ENCODE results near the gene GNL2. TPM values are rescaled to one million over a fixed set of nuclear protein-coding genes. Genes with fewer than 3 reads are reported as not detected.

Gene GNL2
- total RNA-seq, 1 experiment from 2014 or later = 133 TPM

DNA sequence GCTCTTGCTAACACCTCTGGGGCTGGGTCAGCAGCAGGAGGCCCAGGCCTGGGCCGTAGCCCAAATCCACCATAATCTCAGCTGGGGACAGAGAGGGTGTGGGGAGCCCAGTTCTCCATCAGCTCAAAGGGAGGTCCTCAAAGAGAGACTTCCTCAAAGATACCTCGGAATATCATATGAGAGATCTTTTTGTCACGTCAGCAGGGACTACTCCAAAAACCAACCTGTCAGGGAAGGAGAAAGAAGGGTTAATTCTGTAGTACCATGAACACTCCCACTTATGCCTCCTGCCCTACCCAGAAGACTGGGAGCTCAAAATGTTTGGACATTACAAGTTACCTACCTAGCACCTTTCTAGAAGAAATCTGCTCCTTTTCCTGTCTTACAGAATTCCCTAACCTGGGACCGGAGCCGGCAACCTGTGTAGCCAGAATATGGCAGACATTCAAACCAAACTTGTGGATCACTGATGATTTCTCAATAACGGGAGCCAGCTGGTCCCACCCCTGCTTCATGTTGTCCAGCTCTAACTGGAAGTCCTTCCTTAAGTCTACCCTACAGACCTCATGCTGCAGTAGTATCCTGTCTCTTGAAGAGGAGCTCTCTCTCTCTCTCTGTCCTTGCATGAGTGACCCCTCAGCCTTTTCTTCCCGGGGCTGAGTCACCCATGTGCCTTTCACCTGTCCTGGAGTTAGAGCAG is 34.1 kb upstream of the GNL2 start:
- Mint-ChIP-seq H3K4me1 (ENCODE audit: insufficient read depth, unreplicated experiment) (peaks cover 4% of the 10 kb centered on the region), H3K4me3 (ENCODE audit: unreplicated experiment) (no peak overlapping the region), H3K27ac (ENCODE audit: low read depth, unreplicated experiment) (no peak overlapping the region), H3K9me3 (ENCODE audit: unreplicated experiment) (no peaks in the 10 kb centered on the region), H3K27me3 (ENCODE audit: insufficient read depth, unreplicated experiment) (peaks cover 80% of the 10 kb centered on the region), H3K36me3 (ENCODE audit: insufficient read depth, unreplicated experiment) (no peaks in the 10 kb centered on the region)
- ChIA-PET CTCF (interaction anchor here (0.5 to 1.3 kb wide), 5 partner anchors 14 to 882 kb away, joined by 3 to 4 read pairs (median 3); no protein-coding TSS in a partner anchor), POLR2A (no interaction called here)
- DNase-seq (ENCODE audit: unreplicated experiment) = peak; percentile 9
- no TSS peak for BruUV-seq (replicated peaks)
- TF ChIP-seq, protein P1, sequence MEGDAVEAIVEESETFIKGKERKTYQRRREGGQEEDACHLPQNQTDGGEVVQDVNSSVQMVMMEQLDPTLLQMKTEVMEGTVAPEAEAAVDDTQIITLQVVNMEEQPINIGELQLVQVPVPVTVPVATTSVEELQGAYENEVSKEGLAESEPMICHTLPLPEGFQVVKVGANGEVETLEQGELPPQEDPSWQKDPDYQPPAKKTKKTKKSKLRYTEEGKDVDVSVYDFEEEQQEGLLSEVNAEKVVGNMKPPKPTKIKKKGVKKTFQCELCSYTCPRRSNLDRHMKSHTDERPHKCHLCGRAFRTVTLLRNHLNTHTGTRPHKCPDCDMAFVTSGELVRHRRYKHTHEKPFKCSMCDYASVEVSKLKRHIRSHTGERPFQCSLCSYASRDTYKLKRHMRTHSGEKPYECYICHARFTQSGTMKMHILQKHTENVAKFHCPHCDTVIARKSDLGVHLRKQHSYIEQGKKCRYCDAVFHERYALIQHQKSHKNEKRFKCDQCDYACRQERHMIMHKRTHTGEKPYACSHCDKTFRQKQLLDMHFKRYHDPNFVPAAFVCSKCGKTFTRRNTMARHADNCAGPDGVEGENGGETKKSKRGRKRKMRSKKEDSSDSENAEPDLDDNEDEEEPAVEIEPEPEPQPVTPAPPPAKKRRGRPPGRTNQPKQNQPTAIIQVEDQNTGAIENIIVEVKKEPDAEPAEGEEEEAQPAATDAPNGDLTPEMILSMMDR (IDR thresholded peaks at IDR 0.05; ENCODE audit: unreplicated experiment) = no peak
- intact Hi-C loops (cut with micrococcal nuclease) = no loop called here

DNA sequence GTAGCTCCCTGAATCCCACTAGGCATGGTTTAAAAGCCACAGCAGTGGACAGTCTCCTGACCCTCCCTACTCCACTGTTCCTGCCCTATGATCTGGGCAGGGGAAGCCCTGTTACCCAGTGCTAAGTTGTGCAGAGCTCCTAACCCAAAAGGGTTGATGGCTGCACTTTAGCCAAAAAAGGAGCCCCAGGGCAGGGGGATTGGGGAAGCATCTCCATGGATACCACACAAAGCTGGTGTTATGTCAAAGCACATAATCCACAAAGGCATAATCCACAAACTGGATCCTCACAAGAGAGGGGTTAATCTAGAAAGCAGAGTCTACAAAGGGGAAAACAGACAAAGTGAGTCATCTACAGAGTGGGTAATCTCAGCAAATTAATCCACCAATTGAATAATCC is 33.3 kb upstream of the GNL2 start:
- intact Hi-C loops (cut with micrococcal nuclease) = no loop called here
- Mint-ChIP-seq H3K4me1 (ENCODE audit: insufficient read depth, unreplicated experiment) (peaks cover 4% of the 10 kb centered on the region), H3K27me3 (ENCODE audit: insufficient read depth, unreplicated experiment) (peaks cover 79% of the 10 kb centered on the region), H3K36me3 (ENCODE audit: insufficient read depth, unreplicated experiment) (no peaks in the 10 kb centered on the region), H3K4me3 (ENCODE audit: unreplicated experiment) (no peak overlapping the region), H3K27ac (ENCODE audit: low read depth, unreplicated experiment) (no peak overlapping the region), H3K9me3 (ENCODE audit: unreplicated experiment) (no peaks in the 10 kb centered on the region)
- TF ChIP-seq, protein P1 (IDR thresholded peaks at IDR 0.05; ENCODE audit: unreplicated experiment) = no peak
- no TSS peak for BruUV-seq (replicated peaks)
- ChIA-PET POLR2A (no interaction called here), CTCF (interaction anchor here (0.6 to 1.0 kb wide), 4 partner anchors 21 to 883 kb away, joined by 3 to 5 read pairs (median 4); no protein-coding TSS in a partner anchor)
- no peak for DNase-seq (ENCODE audit: unreplicated experiment)

DNA sequence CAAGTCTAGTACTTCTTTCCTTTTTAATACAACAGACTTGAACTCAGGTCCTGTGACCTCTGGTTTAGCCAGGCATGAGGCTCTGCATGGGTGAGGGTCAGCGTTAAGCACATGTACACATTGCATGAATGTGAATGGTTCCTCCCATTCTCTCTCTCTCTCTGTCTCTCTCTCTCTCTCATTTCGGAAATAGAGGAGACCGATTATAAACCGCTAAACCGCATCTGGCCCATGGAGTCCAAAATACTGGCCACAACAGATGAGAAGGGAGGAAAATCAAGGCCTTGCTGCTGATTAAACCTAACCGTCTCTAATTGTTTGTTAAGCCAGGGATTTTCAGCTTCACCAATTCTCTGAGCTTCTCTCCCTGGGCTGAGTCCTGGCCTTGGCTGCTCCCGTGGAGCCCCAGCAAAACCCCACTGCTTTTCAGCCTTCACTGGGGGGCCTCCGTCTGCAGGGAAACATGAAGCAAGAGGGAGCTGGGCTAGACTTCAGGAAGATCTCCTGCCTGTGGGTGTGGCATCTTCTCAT is 32.4 kb upstream of the GNL2 start:
- Mint-ChIP-seq H3K36me3 (ENCODE audit: insufficient read depth, unreplicated experiment) (no peaks in the 10 kb centered on the region), H3K4me1 (ENCODE audit: insufficient read depth, unreplicated experiment) (peaks cover 3% of the 10 kb centered on the region), H3K27ac (ENCODE audit: low read depth, unreplicated experiment) (no peak overlapping the region), H3K9me3 (ENCODE audit: unreplicated experiment) (no peaks in the 10 kb centered on the region), H3K27me3 (ENCODE audit: insufficient read depth, unreplicated experiment) (peaks cover 70% of the 10 kb centered on the region), H3K4me3 (ENCODE audit: unreplicated experiment) (no peak overlapping the region)
- ChIA-PET CTCF (interaction anchor here (1.0 kb wide), 1 partner anchor 20 kb away, joined by 3 read pairs; no protein-coding TSS in a partner anchor), POLR2A (no interaction called here)
- intact Hi-C loops (cut with micrococcal nuclease) = no loop called here
- TF ChIP-seq, protein P1 (IDR thresholded peaks at IDR 0.05; ENCODE audit: unreplicated experiment) = no peak
- BruUV-seq (replicated peaks) = no TSS peak
- DNase-seq (ENCODE audit: unreplicated experiment) = no peak

DNA sequence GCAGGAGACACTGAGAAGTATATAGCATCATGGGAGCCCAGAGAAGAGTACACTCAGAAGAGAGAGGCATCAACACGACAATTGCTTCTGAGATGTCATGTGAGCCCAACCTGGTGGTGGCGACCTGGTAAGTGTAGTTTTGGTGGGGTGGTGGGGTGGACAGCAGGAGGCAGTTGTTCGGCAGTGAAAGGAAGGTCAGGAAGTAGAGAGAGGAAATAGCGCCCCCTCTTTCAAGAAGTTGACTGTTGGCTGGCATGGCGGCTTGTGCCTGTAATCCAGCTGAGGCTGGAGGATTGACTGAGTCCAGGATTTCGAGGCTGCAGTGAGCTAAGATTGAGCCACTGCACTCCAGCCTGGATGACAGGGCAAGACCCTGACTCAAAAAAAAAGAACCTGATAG is 26.4 kb upstream of the GNL2 start:
- TF ChIP-seq, protein P1 (IDR thresholded peaks at IDR 0.05; ENCODE audit: unreplicated experiment) = no peak
- Mint-ChIP-seq H3K9me3 (ENCODE audit: unreplicated experiment) (no peaks in the 10 kb centered on the region), H3K4me3 (ENCODE audit: unreplicated experiment) (no peak overlapping the region), H3K36me3 (ENCODE audit: insufficient read depth, unreplicated experiment) (no peaks in the 10 kb centered on the region), H3K27me3 (ENCODE audit: insufficient read depth, unreplicated experiment) (peaks cover 55% of the 10 kb centered on the region), H3K4me1 (ENCODE audit: insufficient read depth, unreplicated experiment) (no peaks in the 10 kb centered on the region), H3K27ac (ENCODE audit: low read depth, unreplicated experiment) (no peak overlapping the region)
- CTCF ChIA-PET = interaction anchor here (0.6 to 2.8 kb wide), 4 partner anchors 12 to 1382 kb away, joined by 3 to 19 read pairs (median 4); no protein-coding TSS in a partner anchor
- intact Hi-C loops (cut with micrococcal nuclease) = no loop called here
- BruUV-seq (replicated peaks) = no TSS peak
- POLR2A ChIA-PET = interaction anchor here (0.6 kb wide), 1 partner anchor 1152 kb away, joined by 3 read pairs; no protein-coding TSS in a partner anchor
- DNase-seq (ENCODE audit: unreplicated experiment) = no peak
